LNCAP (cell line): ENCODE data around the gene F2RL3.

Experiments used
- CTCF ChIP-seq: fragments of 450-650 bp; IDR thresholded peaks from 2 replicates; pipeline ENCODE4 v1.5.1; 2017; ENCODE audit warnings: mild to moderate bottlenecking

Gene F2RL3

GRCh38 chr19:16853066-16853465, 35.7 kb upstream of the F2RL3 start:
- TF ChIP-seq CTCF: no peak

- no peak for TF ChIP-seq CTCF
Measured at GRCh38 chr19:16856091-16856490, 32.7 kb upstream of the F2RL3 start.

- TF ChIP-seq CTCF: no peak
Measured at GRCh38 chr19:16859626-16860025, 29.2 kb upstream of the F2RL3 start.

GRCh38 chr19:16860118-16860517, 28.7 kb upstream of the F2RL3 start:
- TF ChIP-seq CTCF: no peak

GRCh38 chr19:16861011-16861410, 27.8 kb upstream of the F2RL3 start:
- no peak for TF ChIP-seq CTCF

- no peak for TF ChIP-seq CTCF
Measured at GRCh38 chr19:16861834-16862233, 27.0 kb upstream of the F2RL3 start.

- TF ChIP-seq CTCF: no peak
Measured at GRCh38 chr19:16862826-16863415, 25.9 kb upstream of the F2RL3 start.

GRCh38 chr19:16867211-16867610, 21.6 kb upstream of the F2RL3 start:
- no peak for TF ChIP-seq CTCF
